ENCODE results near the gene PTPRN2.

PTPRN2 gene

DNA sequence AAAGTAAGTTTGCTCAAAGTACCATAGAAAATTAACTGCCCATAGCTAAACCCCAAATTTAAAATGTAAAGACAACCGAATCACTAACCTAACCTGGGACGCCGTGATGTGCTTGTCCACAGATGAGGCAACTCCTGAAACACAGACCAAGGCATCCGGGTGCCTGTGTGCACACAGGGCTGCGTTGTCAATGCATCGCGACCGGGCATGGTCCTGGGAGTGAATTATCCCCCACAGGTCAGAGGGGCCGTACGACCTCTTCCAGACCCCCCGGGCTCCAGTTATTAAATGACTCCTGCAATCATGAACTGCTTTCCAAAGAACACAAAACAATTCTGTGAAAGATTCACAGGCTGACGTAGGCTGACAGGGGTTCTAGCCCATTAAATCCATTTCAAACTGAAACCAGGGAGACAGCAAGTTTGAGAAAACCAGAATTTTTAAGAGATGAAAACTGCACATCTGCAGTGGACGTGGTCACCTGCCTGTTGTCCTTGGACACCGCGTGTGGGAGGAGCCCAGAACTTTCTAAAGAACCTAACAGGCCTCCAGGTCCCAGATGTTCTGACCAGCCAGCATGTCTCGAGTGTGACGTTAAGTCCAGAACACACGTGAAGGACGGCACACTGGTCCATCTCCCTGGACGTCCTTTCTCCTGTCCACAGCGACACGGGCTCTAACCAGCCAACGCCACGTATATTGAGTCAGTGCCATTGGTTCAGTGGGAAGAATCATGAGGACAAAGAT lies 953.0 kb downstream of the PTPRN2 start:
- no peak for DNase-seq

- DNase-seq: no peak
Measured at GRCh38 chr7:157633465-157634185, 954.0 kb downstream of the PTPRN2 start.

DNA sequence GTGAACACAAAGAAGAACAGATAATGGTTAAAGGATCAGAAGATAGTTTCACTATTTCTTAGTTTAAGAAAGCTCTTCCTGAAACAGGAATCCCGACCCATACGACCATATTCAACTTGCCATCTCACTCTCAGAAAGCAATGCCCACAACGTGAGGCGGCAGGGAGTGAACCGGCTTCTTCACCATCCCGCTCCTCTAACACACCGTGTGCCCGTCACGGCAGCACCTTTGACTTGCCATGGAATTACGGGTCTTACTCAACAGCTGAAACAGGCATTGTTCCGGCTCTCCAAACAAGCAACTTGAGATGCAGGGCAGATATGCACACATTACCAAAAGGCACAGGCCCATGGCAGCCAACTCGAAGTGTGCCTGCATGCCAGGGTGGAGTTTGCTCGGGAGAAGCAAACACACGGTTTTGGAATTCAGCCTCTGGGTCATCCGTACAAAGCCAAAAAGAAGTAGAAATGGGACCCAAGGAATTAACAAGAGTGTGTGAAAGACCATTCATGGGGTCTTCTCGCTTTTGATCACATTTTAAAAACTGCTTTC lies 957.2 kb downstream of the PTPRN2 start:
- DNase-seq: no peak

- DNase-seq: no peak
Measured at GRCh38 chr7:157628456-157628855, 959.2 kb downstream of the PTPRN2 start.

DNA sequence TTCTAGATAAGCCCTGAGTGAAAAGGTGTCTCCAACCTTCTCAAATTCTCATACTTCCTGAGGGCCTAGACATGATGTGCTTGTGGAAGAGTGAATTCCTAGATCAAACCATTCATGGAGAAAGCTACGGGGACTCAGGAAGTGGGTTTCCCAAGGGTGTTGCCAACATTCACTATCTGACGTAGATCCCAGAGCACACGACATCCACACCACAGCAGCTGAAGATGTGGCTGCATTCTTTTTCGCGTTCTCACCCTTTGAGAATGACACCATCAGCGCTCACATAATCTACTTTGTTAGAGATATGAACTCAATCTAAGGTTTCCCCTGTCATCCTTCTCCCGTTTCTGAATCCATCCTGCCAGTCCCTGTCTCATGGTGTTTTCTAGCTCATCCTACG lies 960.0 kb downstream of the PTPRN2 start:
- no peak for DNase-seq

DNA sequence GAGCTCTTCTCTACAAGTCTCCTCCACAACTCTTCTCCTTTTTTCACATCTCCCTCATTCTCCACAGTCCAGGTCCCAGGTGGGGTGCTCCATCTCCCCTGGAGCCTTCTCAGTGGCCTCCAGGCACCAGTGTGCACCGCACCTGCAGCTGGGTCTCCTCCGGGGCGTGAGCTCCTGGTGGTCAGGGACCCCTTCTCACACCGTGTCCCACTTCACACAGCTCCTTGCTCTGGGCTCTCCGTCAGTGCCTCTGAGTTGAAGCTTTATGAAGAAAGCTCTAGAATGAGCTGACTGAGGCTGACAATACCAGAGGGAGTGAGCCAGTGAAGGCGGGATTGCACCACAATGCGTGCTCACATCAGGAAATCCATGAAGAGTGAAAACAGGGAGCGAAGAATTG lies 960.6 kb downstream of the PTPRN2 start:
- no peak for DNase-seq

DNA sequence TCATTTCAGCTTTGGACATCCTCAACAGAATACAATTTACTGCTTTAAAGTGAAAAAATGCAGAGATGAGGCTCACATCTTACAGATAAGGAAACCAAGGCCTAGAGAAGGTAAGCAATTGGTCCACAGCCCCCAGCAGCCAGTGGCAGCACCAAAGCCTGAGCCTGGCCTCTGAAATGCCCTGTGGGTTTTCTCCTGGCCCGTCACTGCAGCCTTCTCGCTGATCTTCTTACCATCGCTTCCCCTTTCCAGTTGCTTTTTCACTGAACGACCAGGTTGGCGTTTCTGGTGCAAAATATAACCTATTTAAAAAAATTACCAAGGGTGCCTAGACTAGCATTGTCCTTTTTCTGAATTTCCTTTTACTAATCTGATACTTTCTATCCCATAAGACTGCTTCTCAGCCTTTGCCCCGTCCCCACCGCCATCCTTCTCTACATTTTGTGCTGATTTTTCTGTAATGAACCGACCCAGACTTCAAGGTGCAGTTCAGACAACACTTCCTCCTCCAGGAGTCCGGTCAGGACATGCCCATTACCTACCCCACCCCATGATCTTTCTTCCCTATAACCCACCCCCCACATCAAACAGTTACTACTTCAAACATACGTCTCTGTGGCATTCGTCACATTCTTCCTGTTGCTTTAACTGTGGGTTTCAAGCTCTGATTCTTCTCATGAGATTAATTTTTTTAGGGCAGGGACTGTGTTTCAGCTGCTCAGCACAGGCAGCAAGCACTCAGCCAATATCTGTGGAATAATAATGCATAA lies 961.5 kb downstream of the PTPRN2 start:
- DNase-seq: no peak

- no peak for DNase-seq
Measured at GRCh38 chr7:157623556-157623955, 964.1 kb downstream of the PTPRN2 start.

GRCh38 chr7:157622408-157623205 lies 965.0 kb downstream of the PTPRN2 start:
- no peak for DNase-seq

DNA sequence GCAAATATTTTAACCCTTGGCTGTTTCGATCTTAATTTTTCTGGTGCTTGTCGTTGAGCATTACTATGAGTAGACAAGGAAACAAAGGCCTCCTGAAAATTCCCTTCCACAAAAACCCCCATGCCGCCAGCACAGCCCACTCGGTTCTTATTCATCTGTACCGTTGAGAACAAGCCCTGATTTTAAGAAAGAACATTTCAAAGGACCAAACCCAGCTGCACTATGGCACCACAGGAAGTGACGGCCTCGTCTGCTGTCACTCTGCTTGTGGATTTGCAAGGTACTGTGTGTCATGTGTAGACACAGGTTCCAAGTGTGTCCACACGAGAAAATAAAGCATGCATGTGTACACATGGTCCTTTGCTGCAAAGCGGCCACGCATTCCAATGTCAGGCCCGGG lies 965.6 kb downstream of the PTPRN2 start:
- DNase-seq: peak in 1 of 2 experiments; percentile 16

DNA sequence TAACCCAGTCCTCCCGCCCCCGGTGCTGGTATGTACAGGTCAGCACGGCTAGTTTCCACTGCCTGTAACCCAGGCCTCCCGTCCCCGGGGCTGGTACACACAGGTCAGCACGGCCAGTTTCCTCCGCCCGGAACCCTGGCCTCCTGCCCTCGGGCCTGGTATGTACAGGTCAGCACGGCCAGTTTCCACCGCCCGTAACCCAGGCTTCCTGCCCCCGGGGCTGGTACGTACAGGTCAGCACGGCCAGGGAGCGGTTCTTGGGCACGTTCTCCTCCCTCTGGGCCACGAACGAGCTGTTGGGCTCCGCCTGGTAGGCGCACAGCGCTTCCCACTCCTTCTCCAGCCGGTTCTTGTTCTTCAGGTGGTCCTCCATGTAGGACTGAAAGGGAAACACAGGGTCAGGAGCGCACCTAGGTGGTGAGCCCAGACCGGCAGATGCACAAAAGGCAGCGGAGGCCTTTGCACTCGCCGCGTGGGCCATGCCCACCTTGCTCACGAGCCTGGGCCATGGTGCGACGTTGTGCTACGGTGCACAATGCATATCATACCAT lies 966.4 kb downstream of the PTPRN2 start:
- DNase-seq: no peak

GRCh38 chr7:157620616-157621015 lies 967.0 kb downstream of the PTPRN2 start:
- DNase-seq: no peak

DNA sequence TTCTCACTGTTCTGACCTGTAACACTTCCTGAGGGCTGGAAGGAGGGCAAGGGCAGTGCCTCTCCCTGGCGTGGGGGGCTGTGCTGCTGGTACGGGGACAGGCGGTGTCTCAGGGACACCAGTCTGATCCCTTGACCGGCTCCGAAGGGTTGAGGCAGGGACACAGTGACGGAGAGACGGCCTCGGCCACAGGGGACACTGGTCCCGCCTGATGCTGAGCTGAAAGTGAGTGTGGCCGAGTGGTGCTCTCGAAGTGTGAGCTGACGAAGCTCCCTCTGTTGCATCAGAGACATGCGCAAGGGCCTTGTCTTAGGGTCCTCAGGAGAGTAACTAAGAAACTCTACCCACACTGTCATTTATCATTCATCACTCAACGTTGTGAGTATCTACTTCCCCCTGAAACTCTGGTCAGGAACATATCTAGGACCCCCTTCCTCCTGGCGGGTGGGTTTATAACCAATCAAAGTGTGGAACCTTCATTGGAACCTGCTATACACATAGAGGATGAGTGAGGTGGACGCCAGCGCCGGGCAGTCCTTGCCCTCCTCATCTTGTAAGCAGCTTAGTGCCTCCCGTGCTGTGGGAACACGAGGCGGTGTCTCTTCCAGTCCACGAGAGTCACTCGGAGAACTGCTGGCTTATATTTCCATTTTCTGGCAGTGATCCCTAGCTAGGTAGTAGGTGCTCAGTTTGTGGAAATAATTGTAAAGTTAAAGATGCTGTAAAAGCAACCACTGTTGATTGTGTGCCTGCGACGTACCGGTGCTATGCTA lies 967.7 kb downstream of the PTPRN2 start:
- DNase-seq: no peak

- no peak for DNase-seq
Measured at GRCh38 chr7:157618823-157619606, 968.6 kb downstream of the PTPRN2 start.

GRCh38 chr7:157618091-157618726 lies 969.4 kb downstream of the PTPRN2 start:
- no peak for DNase-seq

DNA sequence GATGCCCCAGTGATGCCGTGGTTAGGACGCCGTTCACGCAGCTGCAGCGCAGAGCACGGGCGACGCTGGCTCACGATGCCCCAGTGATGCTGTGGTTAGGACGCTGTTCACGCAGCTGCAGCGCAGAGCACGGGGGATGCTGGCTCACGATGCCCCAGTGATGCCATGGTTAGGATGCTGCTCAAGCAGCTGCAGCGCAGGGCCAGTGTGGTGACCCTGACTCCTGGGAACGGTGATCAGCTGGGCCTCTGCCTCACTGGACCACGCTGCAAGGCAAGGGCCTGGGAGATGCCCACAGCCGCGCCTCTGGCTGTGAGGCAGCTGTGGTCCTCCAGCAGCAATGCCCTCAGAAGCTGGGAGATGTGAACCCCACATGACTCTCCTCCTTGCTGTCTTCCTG lies 970.2 kb downstream of the PTPRN2 start:
- DNase-seq: no peak

GRCh38 chr7:157616931-157617330 lies 970.7 kb downstream of the PTPRN2 start:
- no peak for DNase-seq

DNA sequence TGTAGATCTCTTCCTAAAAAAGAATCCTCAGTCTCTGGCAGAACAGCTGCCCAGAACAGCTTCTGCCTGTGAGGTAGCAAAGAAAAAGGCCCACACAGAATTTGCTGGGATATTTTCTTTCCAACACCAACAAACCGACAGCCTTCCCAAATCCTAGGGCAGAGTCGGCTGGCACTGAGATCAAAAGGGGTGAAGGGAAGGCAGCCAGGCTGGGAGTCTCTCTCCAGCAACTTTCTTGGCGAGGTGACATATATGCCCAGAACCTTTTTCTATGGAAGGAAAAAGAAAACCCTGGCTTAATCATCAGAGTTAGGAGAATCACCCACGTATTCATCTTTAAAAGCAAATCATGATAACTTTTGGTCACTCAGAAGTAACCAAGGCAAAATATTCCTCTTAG lies 971.2 kb downstream of the PTPRN2 start:
- DNase-seq: no peak

GRCh38 chr7:157615852-157616251 lies 971.8 kb downstream of the PTPRN2 start:
- no peak for DNase-seq
